ENCODE measurements around the gene CCDC85C. TPM values are rescaled to one million over a fixed set of nuclear protein-coding genes. Genes with fewer than 3 reads are reported as not detected.

Gene CCDC85C
- total RNA-seq, 1 donor from 2014 or later = 16.6 TPM

GRCh38 chr14:99523704-99524055 is 80.3 kb downstream of the CCDC85C start:
- H4K20me1 ChIP-seq (ENCODE audit: insufficient read depth, low read length) = no peaks in the 10 kb centered on the region
- no peaks in the 10 kb centered on the region for H3K27me3 Mint-ChIP-seq (ENCODE audit: low read depth, unreplicated experiment)
- H3K4me2 ChIP-seq (ENCODE audit: low read length) = peak overlapping the region; percentile 61
- peaks cover 32% of the 10 kb centered on the region for H3K4me1 ChIP-seq (ENCODE audit: insufficient read depth, low read length)
- no peaks in the 10 kb centered on the region for H3K9me3 ChIP-seq (ENCODE audit: insufficient read depth, low read depth, low read length)
- no peaks in the 10 kb centered on the region for H3K9me3 Mint-ChIP-seq (ENCODE audit: unreplicated experiment)
- FAIRE-seq (no peak), DNase-seq (ENCODE audit: low read depth) (no peak)
- H3K27ac ChIP-seq (ENCODE audit: low read depth, low read length) = peak overlapping the region; percentile 14
- H3K27ac Mint-ChIP-seq (ENCODE audit: unreplicated experiment) = no peak overlapping the region
- H2AFZ ChIP-seq (ENCODE audit: low read depth, low read length) = peak overlapping the region; percentile 45
- H3K27me3 ChIP-seq (ENCODE audit: insufficient read depth, low read length) = no peaks in the 10 kb centered on the region
- H3K9ac ChIP-seq (ENCODE audit: low read length) = peak overlapping the region; percentile 63
- H3K36me3 ChIP-seq (ENCODE audit: insufficient read depth, low read length) = no peaks in the 10 kb centered on the region
- H3K79me2 ChIP-seq (ENCODE audit: insufficient read depth, low read length) = peaks cover 9% of the 10 kb centered on the region
- TF ChIP-seq CTCF (IDR thresholded peaks at IDR 0.05; ENCODE audit: insufficient read depth, low read depth, low read length) (no peak), EZH2 (IDR thresholded peaks at IDR 0.05; ENCODE audit: insufficient read depth, low read length) (no peak)
- H3K4me3 ChIP-seq (ENCODE audit: insufficient read depth, low read depth, low read length) = no peak overlapping the region
- H3K4me1 Mint-ChIP-seq (ENCODE audit: low read depth, unreplicated experiment) = peaks cover 9% of the 10 kb centered on the region
- no peak overlapping the region for H3K4me3 Mint-ChIP-seq (ENCODE audit: unreplicated experiment)
- no peaks in the 10 kb centered on the region for H3K36me3 Mint-ChIP-seq (ENCODE audit: low read depth, unreplicated experiment)

GRCh38 chr14:99522934-99523703 is 80.9 kb downstream of the CCDC85C start:
- no peaks in the 10 kb centered on the region for H3K9me3 Mint-ChIP-seq (ENCODE audit: unreplicated experiment)
- H3K27ac Mint-ChIP-seq (ENCODE audit: unreplicated experiment) = no peak overlapping the region
- FAIRE-seq (no peak), DNase-seq (ENCODE audit: low read depth) (peak; percentile 36)
- peak overlapping the region; percentile 45 for H2AFZ ChIP-seq (ENCODE audit: low read depth, low read length)
- peak overlapping the region; percentile 63 for H3K9ac ChIP-seq (ENCODE audit: low read length)
- no peaks in the 10 kb centered on the region for H3K27me3 ChIP-seq (ENCODE audit: insufficient read depth, low read length)
- no peaks in the 10 kb centered on the region for H3K36me3 Mint-ChIP-seq (ENCODE audit: low read depth, unreplicated experiment)
- no peak overlapping the region for H3K4me3 Mint-ChIP-seq (ENCODE audit: unreplicated experiment)
- peak overlapping the region; percentile 61 for H3K4me2 ChIP-seq (ENCODE audit: low read length)
- no peak for TF ChIP-seq EZH2 (IDR thresholded peaks at IDR 0.05; ENCODE audit: insufficient read depth, low read length)
- no peak for TF ChIP-seq CTCF (IDR thresholded peaks at IDR 0.05; ENCODE audit: insufficient read depth, low read depth, low read length)
- peaks cover 10% of the 10 kb centered on the region for H3K79me2 ChIP-seq (ENCODE audit: insufficient read depth, low read length)
- H3K27me3 Mint-ChIP-seq (ENCODE audit: low read depth, unreplicated experiment) = no peaks in the 10 kb centered on the region
- H3K9me3 ChIP-seq (ENCODE audit: insufficient read depth, low read depth, low read length) = no peaks in the 10 kb centered on the region
- H3K27ac ChIP-seq (ENCODE audit: low read depth, low read length) = peak overlapping the region; percentile 40
- H3K36me3 ChIP-seq (ENCODE audit: insufficient read depth, low read length) = no peaks in the 10 kb centered on the region
- no peaks in the 10 kb centered on the region for H4K20me1 ChIP-seq (ENCODE audit: insufficient read depth, low read length)
- H3K4me3 ChIP-seq (ENCODE audit: insufficient read depth, low read depth, low read length) = no peak overlapping the region
- H3K4me1 ChIP-seq (ENCODE audit: insufficient read depth, low read length) = peaks cover 32% of the 10 kb centered on the region
- peaks cover 9% of the 10 kb centered on the region for H3K4me1 Mint-ChIP-seq (ENCODE audit: low read depth, unreplicated experiment)

GRCh38 chr14:99522457-99522891 is 81.5 kb downstream of the CCDC85C start:
- Mint-ChIP-seq H3K4me3 (ENCODE audit: unreplicated experiment) (no peak overlapping the region), H3K9me3 (ENCODE audit: unreplicated experiment) (no peaks in the 10 kb centered on the region), H3K27me3 (ENCODE audit: low read depth, unreplicated experiment) (no peaks in the 10 kb centered on the region), H3K27ac (ENCODE audit: unreplicated experiment) (no peak overlapping the region), H3K36me3 (ENCODE audit: low read depth, unreplicated experiment) (no peaks in the 10 kb centered on the region), H3K4me1 (ENCODE audit: low read depth, unreplicated experiment) (peaks cover 9% of the 10 kb centered on the region)
- H3K27me3 ChIP-seq (ENCODE audit: insufficient read depth, low read length) = no peaks in the 10 kb centered on the region
- peaks cover 14% of the 10 kb centered on the region for H3K79me2 ChIP-seq (ENCODE audit: insufficient read depth, low read length)
- H3K4me2 ChIP-seq (ENCODE audit: low read length) = peak overlapping the region; percentile 61
- peak overlapping the region; percentile 9 for H2AFZ ChIP-seq (ENCODE audit: low read depth, low read length)
- H3K4me1 ChIP-seq (ENCODE audit: insufficient read depth, low read length) = peaks cover 32% of the 10 kb centered on the region
- H3K27ac ChIP-seq (ENCODE audit: low read depth, low read length) = peak overlapping the region; percentile 40
- DNase-seq (ENCODE audit: low read depth) = peak; percentile 60
- no peak for TF ChIP-seq CTCF (IDR thresholded peaks at IDR 0.05; ENCODE audit: insufficient read depth, low read depth, low read length)
- TF ChIP-seq EZH2 (IDR thresholded peaks at IDR 0.05; ENCODE audit: insufficient read depth, low read length) = no peak
- H3K4me3 ChIP-seq (ENCODE audit: insufficient read depth, low read depth, low read length) = no peak overlapping the region
- H3K9ac ChIP-seq (ENCODE audit: low read length) = peak overlapping the region; percentile 63
- peaks cover 4% of the 10 kb centered on the region for H4K20me1 ChIP-seq (ENCODE audit: insufficient read depth, low read length)
- no peaks in the 10 kb centered on the region for H3K9me3 ChIP-seq (ENCODE audit: insufficient read depth, low read depth, low read length)
- no peaks in the 10 kb centered on the region for H3K36me3 ChIP-seq (ENCODE audit: insufficient read depth, low read length)
- FAIRE-seq = peak; percentile 90
